Measurements from ENCODE around the gene CFL1.

GRCh38 chr11:65847746-65848145 is 10.2 kb downstream of the CFL1 start:
- TF ChIP-seq USF2 (IDR thresholded peaks at IDR 0.05; ENCODE audit: low read length) (no peak), JUND (IDR thresholded peaks at IDR 0.05; ENCODE audit: low read length) (no peak), JUN (IDR thresholded peaks at IDR 0.05; ENCODE audit: low read depth, low read length) (no peak), POLR2A (IDR thresholded peaks at IDR 0.05; ENCODE audit: control extremely low read depth in 1 of 2, low read depth in 2 of 2, low read length in 2 of 2) (no peak), EP300 (IDR thresholded peaks at IDR 0.05; ENCODE audit: borderline replicate concordance in 1 of 2, low read depth in 2 of 2, low read length in 2 of 2) (no peak), MAX (IDR thresholded peaks at IDR 0.05) (no peak), CTCF (IDR thresholded peaks at IDR 0.05; ENCODE audit: control extremely low read depth in 1 of 3, insufficient read depth in 1 of 3, low read depth in 1 of 3, low read length in 3 of 3) (no peak)

Data from H1 (cell line).